ENCODE results near the gene ETFA.
"Not testable (repeated sequence)": the region's sequence is repeated elsewhere in the genome, so short reads cannot be mapped to it uniquely, and the experiment has no call there.

ETFA gene

DNA sequence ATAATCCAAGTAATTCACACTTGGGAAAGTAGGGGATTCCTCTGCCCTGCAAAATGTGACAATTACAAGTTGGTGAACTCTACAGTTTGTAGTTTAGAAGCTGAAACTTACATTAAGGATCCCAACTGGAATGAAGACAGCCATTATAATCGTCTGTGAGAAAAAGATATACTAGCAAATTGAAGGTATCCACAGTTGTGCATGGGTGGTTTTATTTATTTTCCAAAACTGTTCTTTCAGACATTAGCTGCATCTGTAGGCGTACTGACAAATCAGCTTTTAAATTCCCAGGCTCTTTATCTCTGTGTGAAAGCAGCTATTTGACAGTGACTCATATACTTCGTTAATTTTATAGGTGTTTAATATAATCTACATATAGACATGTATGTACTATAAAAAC lies 12.8 kb upstream of the ETFA start:
- no peak for DNase-seq

- no peak for DNase-seq
These were observed 10.3 kb upstream of the ETFA start for GRCh38 chr15:76321602-76322001.

DNA sequence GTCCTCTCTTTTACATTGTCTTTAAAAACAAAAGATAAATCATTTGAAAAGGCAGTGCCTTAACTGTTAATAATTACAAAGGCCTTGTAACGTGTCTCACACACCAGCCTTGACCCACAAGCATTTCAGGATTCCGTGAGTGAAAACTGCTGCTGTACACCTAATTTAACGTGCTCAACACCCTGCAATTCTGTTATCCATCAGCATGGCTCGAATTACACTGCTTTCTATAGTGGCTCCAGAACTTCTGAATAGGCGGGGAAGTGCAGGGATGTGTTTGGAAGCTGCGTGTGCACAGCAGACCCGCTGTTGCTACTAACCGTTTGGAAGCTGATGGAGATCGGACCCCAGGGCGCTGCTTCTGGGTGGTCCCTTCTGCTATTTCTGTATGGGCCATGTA lies 9.9 kb upstream of the ETFA start:
- DNase-seq = no peak

- DNase-seq = no peak
These were observed 8.7 kb upstream of the ETFA start for GRCh38 chr15:76320012-76320411.

- DNase-seq = no peak
These were observed 2.5 kb upstream of the ETFA start for GRCh38 chr15:76313731-76314130.

DNA sequence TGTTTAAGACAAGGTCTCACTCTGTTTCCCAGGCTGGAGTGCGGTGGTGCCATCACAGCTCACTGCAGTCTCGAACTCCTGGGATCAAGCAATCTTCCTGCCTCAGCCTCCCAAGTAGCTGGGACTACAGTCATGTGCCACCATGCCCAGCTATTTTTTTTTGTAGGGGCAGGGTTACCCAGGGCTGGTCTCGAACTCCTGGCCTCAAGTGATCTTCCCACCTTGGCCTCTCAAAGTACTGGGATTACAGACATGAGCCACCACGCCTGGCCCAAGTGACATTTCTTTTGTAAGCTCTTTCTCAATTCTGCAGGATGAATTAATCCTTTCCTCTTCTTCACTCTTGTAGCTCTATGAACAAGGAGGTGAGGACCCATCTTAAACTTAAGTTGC lies 1.9 kb upstream of the ETFA start:
- not testable (repeated sequence) for DNase-seq

GRCh38 chr15:76312540-76313174 lies 1.4 kb upstream of the ETFA start:
- no peak for DNase-seq

- no peak for DNase-seq
These were observed 682 bp downstream of the ETFA start for GRCh38 chr15:76310475-76311099.

GRCh38 chr15:76309601-76310330 lies 1.5 kb downstream of the ETFA start:
- DNase-seq = no peak

DNA sequence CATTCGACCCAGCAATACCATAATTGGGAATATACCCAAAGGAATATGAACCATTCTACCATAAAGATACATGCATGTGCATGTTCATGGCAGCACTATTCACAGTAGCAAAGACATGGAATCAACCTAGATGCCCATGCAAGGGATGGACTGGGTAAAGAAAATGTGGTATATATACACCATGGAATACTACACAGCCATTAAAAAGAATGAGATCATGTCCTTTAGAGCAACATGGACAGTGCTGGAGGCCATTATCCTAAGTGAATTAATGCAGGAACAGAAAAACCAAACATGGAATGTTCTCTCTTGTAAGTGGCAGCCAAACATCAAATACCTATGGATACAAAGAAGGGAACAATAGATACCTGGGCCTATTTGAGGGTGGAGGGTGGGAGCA lies 7.4 kb downstream of the ETFA start:
- no peak for DNase-seq

DNA sequence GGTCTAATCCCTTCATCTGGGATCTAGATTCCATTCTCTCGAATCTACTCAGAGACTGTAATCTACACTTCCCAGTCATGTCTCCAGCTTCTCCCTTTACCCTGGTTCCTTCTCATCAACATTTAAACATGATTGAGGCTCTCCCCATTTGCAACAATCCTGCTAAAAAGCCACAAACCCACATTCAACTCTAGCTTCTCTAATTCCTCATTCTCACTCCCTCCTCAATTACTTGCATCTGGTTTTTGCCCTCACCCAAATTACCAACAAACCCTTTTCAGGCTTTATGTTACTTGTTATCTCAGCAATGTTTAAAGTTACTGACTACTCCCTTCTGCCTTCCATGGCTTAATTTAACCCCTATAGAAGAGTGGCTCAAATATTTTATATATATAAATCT lies 11.5 kb downstream of the ETFA start:
- DNase-seq = no peak

- no peak for DNase-seq
These were observed 12.3 kb downstream of the ETFA start for GRCh38 chr15:76298986-76299385.

DNA sequence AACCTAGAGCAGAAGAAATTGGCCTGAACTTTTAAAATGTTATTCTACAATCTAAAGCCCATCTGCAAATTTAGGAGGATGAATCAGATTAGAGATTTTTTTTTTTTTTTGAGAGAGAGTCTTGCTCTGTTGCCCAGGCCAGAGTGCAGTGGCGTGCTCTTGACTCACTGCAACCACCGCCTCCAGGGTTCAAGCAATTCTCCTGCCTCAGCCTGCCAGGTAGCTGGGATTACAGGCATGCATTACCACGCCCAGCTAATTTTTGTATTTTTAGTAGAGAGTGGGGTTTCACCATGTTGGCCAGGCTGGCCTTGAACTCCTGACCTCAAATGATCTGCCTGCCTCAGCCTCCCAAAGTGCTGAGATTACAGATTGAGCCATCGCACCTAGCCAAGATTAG lies 13.3 kb downstream of the ETFA start:
- not testable (repeated sequence) for DNase-seq

DNA sequence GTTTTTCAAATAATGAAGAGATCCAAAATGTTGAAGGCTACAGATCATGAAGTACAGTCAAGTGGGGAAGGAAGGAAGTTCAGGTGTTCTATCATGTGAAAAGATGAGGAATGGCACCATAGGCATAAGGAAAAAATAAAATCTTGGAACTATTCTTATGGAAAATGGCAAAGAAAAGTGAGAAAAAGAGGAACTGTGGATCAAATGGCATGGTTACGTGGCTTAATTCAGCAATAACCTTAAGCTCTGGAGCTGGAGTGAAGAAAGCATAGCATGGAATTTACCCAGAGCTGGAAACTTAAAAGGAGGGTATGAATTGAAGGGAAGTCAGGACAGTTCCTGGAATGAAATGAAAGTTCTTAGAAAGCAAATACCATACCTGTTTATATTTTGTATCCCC lies 14.4 kb downstream of the ETFA start:
- no peak for DNase-seq

DNA sequence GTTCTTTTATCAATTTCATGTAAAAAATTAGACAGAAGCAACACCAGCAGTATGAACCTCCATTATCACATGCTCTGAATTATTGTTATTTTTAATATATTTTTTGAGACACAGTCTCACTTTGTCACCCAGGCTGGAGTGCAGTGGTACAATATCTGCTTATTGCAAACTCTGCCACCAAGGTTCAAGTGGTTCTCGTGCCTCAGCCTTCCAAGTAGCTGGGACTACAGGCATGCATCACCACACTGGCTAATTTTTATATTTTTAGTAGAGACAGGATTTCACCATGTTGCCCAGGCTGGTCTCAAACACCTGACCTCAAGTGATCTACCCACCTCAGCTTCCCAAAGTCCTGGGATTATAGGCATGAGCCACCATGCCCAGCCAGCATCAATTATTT lies 16.8 kb downstream of the ETFA start:
- DNase-seq = not testable (repeated sequence)

GRCh38 chr15:76293361-76293760 lies 17.9 kb downstream of the ETFA start:
- DNase-seq = no peak

GRCh38 chr15:76289582-76289981 lies 21.7 kb downstream of the ETFA start:
- DNase-seq = no peak

- no peak for DNase-seq
These were observed 24.9 kb downstream of the ETFA start for GRCh38 chr15:76286271-76286879.

GRCh38 chr15:76285241-76285825 lies 25.9 kb downstream of the ETFA start:
- DNase-seq = no peak

DNA sequence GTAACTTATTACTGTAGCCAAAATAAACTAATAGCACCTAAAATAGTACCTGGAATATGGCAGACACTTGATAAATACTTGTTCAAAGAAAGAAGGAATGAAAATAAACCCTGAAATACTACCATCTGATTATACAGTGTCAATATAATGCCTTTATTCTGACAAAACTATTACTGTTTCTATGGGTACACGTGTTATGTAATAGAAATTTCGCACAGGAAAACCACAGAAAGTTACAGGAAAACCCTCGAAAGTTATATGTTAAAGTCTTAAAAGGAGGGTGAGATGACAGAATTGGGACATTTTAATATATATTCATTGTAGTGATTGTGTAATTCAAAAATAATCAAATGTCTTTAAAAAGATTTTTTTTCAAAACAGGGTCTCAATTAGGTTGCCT lies 28.8 kb downstream of the ETFA start:
- no peak for DNase-seq

- DNase-seq = no peak
These were observed 32.6 kb downstream of the ETFA start for GRCh38 chr15:76278651-76279050.

- DNase-seq = no peak
These were observed 36.4 kb downstream of the ETFA start for GRCh38 chr15:76274821-76275220.

GRCh38 chr15:76274226-76274625 lies 37.0 kb downstream of the ETFA start:
- DNase-seq = no peak

- DNase-seq = no peak
These were observed 40.4 kb downstream of the ETFA start for GRCh38 chr15:76270876-76271275.
